ENCODE data around the gene SRC. TPM values are rescaled to one million over a fixed set of nuclear protein-coding genes. Genes with fewer than 3 reads are reported as not detected.
A peak's percentile ranks its signal among the peaks of the same experiment; 100 is the strongest.

Gene SRC
- total RNA-seq, 1 donor from 2014 or later = 4.2 TPM

- intact Hi-C loops (cut with micrococcal nuclease) = no loop called here
- Histone ChIP-seq H3K9me3 (replicated peaks) (no peaks in the 10 kb centered on the region), H3K4me3 (no peak overlapping the region), H3K27me3 (ENCODE audit: low read depth) (no peaks in the 10 kb centered on the region), H3K4me1 (peaks cover 64% of the 10 kb centered on the region), H3K36me3 (peaks cover 32% of the 10 kb centered on the region), H3K27ac (replicated peaks) (no peak overlapping the region)
- DNase-seq = no peak
- TF ChIP-seq, protein P1, sequence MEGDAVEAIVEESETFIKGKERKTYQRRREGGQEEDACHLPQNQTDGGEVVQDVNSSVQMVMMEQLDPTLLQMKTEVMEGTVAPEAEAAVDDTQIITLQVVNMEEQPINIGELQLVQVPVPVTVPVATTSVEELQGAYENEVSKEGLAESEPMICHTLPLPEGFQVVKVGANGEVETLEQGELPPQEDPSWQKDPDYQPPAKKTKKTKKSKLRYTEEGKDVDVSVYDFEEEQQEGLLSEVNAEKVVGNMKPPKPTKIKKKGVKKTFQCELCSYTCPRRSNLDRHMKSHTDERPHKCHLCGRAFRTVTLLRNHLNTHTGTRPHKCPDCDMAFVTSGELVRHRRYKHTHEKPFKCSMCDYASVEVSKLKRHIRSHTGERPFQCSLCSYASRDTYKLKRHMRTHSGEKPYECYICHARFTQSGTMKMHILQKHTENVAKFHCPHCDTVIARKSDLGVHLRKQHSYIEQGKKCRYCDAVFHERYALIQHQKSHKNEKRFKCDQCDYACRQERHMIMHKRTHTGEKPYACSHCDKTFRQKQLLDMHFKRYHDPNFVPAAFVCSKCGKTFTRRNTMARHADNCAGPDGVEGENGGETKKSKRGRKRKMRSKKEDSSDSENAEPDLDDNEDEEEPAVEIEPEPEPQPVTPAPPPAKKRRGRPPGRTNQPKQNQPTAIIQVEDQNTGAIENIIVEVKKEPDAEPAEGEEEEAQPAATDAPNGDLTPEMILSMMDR (IDR thresholded peaks at IDR 0.05; ENCODE audit: borderline replicate concordance) = no peak
Observed at GRCh38 chr20:37310951-37311350, 35.0 kb upstream of the SRC start.

DNA sequence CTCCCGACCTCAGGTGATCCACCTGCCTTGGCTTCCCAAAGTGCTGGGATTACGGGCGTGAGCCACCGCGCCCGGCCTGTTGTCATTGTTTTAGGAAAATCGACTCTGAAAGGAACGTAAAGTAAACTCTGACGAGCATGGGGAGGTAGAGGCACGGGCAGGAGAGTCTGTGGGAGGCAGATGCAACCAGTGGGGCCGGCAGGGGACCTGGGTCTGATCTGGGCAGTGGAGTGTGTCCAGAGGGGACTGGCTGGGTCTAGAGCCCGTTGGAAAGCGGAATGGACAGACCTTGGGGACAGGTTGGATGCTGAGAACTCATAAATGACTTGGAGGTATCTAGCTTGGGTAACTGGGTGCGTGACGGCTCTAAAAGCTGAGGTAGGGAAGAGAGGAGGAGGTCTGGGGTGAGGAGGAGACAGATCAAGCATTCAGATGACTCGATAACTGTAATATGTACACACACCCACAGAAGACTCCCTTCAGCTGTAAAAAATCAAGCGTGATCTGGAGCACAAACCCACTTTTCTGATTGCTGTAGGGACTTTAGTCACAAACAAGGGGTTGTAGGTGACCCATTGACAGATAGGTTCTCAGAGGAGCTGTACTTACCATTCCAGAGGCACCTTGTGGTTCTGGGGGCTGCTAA lies 34.1 kb upstream of the SRC start:
- no peak for DNase-seq
- TF ChIP-seq, protein P1 (IDR thresholded peaks at IDR 0.05; ENCODE audit: borderline replicate concordance) = no peak
- Histone ChIP-seq H3K36me3 (peaks cover 35% of the 10 kb centered on the region), H3K27me3 (ENCODE audit: low read depth) (no peaks in the 10 kb centered on the region), H3K4me3 (no peak overlapping the region), H3K4me1 (peaks cover 64% of the 10 kb centered on the region), H3K9me3 (replicated peaks) (no peaks in the 10 kb centered on the region), H3K27ac (replicated peaks) (no peak overlapping the region)
- intact Hi-C loops (cut with micrococcal nuclease) = no loop called here

GRCh38 chr20:37313546-37314091 lies 32.3 kb upstream of the SRC start:
- Histone ChIP-seq H3K4me3 (no peak overlapping the region), H3K4me1 (peaks cover 60% of the 10 kb centered on the region), H3K27ac (replicated peaks) (peak overlapping the region; percentile 94), H3K9me3 (replicated peaks) (no peaks in the 10 kb centered on the region), H3K36me3 (peaks cover 43% of the 10 kb centered on the region), H3K27me3 (ENCODE audit: low read depth) (no peaks in the 10 kb centered on the region)
- no peak for DNase-seq
- TF ChIP-seq, protein P1 (IDR thresholded peaks at IDR 0.05; ENCODE audit: borderline replicate concordance) = no peak
- intact Hi-C loops (cut with micrococcal nuclease) = no loop called here

DNA sequence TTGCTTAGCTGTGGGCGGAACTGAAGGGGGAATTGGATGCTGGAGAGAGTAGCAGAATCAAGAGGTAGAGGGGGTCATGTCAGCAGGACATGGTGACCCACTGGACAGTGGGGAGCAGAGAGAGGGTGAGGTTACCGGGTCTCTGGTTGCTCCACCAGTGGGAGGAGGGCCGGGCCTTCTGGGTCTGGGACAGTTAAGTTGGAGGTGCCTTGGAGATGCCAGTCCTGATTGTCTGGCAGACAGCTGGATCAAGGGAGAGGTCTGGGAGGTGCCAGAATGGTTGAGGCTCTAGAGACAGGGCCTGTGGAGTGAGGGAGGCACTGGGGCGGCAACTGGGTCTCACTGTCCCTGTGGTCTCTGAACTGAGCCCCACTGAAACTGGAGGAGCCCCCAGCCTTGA lies 31.8 kb upstream of the SRC start:
- no peaks in the 10 kb centered on the region for H3K27me3 ChIP-seq (ENCODE audit: low read depth)
- H3K4me1 ChIP-seq = peaks cover 55% of the 10 kb centered on the region
- DNase-seq = no peak
- H3K36me3 ChIP-seq = peaks cover 38% of the 10 kb centered on the region
- peak overlapping the region; percentile 94 for H3K27ac ChIP-seq (replicated peaks)
- TF ChIP-seq, protein P1 (IDR thresholded peaks at IDR 0.05; ENCODE audit: borderline replicate concordance) = no peak
- H3K9me3 ChIP-seq (replicated peaks) = no peaks in the 10 kb centered on the region
- intact Hi-C loops (cut with micrococcal nuclease) = no loop called here
- H3K4me3 ChIP-seq = no peak overlapping the region

DNA sequence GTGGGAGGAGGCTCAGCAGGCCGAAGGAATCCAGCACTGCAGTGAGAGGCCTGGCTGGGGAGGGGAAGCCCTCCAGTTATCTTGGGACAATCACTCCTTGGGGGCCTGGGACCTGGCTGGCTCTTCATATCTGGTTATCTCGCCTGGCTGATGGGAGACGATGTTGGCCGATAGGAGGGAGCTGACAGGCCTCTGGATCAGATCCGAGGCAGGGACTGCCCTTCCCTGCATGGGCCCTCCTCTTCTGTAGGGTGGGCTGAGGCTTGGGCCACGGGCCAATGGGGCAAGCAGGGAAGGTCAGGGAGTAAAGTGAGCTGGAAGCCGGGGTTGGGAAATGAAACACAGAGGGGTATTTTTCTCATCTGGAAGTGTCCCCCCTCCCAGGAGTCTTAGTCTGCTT lies 31.3 kb upstream of the SRC start:
- Histone ChIP-seq H3K4me3 (peak overlapping the region; percentile 30), H3K4me1 (peaks cover 51% of the 10 kb centered on the region)
- TF ChIP-seq, protein P1 (IDR thresholded peaks at IDR 0.05; ENCODE audit: borderline replicate concordance) = no peak

More for the DNA sequence above, 31.3 kb upstream of the SRC start:
- H3K27ac ChIP-seq (replicated peaks) = peak overlapping the region; percentile 94
- DNase-seq = peak; percentile 56
- H3K9me3 ChIP-seq (replicated peaks) = no peaks in the 10 kb centered on the region
- H3K36me3 ChIP-seq = peaks cover 33% of the 10 kb centered on the region
- intact Hi-C loops (cut with micrococcal nuclease) = no loop called here
- H3K27me3 ChIP-seq (ENCODE audit: low read depth) = no peaks in the 10 kb centered on the region

All from left ventricle myocardium inferior (tissue), 1 donor.